ENCODE data around the gene SAP25.
A peak's percentile ranks its signal among the peaks of the same experiment; 100 is the strongest.

The SAP25 gene

DNA sequence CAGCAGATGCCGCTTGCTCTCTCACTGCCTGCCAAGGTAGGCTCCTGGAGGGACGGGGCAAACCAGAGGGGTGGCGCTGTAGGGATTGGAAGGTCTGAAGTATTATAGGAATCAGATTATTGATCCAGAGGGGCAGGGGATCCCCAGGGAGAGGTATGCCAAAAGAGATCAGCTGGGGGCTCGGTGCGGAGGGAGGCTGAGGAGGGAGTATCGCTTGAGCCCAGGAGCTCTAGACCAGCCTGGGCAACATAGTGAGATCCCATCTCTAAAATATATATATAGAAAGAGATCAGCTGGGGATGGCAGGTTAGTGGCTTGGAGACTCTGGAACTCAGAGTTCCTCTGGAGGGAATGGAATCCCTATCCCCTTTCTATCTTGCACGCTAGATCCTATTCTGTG, 21.5 kb upstream of the SAP25 start:
- DNase-seq (ENCODE audit: low spot score), result no peak

DNA sequence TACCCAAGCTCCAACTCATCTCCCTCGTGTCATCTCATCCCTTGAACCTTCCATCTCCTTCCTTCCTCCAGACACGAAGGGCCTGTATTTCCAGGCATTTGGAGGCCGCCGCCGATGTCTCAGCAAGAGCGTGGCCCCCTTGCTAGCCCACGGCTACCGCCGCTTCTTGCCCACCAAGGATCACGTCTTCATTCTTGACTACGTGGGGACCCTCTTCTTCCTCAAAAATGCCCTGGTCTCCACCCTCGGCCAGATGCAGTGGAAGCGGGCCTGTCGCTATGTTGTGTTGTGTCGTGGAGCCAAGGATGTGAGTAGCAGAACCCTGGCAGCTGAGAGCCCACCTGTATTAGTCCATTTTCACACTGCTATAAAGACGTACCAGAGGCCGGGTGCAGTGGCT, 17.9 kb upstream of the SAP25 start:
- no peak for DNase-seq (ENCODE audit: low spot score)

DNA sequence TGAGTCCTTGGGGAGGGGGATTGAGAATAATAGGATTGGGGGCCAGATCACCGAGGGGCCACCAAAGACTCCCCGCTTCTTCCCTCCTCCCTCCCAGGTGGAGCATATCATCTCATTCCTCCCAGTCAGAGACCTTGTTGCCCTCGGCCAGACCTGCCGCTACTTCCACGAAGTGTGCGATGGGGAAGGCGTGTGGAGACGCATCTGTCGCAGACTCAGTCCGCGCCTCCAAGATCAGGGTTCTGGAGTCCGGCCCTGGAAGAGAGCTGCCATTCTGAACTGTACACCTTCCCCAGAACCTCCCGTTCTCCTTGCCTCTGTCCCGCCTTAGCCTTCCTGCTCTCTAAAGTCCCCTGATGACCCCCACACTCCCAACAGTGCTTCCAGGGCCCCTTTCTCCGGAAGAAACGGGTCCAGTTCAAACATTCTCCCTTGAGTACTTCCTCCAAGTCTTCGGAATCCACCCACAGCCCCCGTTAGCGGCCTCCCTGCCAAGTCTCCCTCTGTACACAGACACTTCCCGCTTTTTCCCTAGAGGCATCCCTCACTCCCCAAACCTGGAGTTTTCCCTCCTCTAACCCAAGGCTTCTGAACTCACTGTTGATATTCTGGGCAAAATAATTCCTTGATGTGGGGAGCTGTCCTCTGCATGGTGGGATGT, 16.5 kb upstream of the SAP25 start:
- DNase-seq (ENCODE audit: low spot score), result no peak

DNA sequence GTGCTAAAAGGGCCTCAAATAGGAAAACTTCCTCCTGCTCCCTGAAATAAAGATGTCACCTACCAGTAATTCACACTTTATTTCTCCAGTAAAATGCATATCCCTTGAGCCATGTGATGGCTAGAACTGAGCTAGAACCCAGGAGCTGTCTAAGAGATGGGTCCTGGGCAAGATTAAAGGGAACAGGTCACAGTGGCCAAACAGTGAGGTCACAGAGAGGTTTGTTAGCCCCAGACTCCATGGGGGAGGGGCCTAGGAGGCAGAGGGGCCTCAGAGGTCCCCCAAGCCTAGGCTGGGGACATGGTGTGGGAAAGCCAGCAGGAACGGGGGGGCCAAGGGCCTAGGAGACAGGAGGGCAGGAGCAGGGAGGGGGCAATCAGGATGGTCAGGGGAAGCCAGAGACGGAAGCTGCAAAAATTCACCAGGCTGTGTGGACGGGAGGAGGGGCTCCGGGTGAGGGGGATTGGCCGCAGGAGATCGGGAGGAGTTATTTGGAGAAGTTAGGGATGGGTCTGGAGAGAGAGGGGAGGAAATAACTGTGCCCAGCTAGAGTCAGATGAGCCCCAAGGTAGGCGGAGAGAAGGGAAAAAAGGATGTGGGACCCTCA, 15.7 kb upstream of the SAP25 start:
- DNase-seq (ENCODE audit: low spot score), result no peak

DNA sequence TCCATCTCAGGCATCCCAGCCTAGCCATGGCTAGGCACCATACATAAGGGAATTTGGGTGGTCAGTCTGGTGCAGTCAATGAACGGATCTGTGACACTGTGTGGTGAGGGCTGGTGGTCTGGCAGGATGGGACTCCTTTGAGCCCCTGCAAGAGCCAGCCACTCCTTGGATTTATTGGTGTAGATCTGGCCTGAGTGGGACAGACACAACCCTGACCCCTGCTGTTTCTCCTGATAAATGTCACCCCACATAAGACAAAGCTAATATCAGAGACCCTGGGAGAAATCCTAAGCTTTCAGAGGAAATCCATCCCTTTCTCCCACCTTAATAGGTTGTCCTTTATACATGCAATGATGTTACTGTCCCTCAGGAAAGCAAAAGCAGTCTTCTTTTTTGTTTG, 14.7 kb upstream of the SAP25 start:
- no peak for DNase-seq (ENCODE audit: low spot score)

DNA sequence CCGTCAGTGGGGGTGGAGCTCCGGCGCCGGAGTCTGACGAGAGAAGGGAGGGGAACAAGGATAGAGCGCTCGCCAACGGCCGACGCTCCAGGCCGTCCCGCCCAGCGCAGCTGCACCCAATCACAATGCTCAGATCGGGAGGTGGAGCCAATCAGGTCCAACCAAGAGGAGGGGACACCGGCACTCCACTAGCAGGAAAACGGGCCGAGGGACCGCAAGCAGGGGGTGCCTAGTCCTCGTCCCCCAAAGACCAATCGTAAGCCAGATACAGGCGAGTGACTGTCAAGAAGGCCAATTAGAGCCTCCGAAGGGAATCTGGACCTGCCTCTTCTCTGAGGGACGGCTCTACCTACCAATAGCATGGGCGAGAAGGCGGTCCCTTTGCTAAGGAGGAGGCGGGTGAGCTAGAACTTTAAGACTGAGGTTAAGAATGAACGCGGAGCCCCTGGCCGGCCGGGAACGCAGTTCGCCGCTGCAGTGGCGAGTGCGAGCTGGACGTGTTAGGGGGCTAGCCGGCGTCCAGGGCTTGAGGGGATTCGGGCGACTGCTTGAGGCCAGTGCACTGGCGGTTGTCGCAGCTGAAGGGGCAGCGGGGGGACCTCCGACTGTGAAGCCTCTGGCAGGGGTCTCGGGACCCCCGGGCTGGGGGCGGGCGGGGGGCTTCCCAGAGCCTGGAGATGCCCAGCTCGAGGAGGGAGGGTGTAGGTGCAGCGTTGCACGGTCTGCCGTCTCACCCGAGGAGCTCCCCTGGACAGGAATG, 12.7 kb upstream of the SAP25 start, which contains the start of gene FBXO24:
Gene FBXO24, plus strand, starts transcription at position 63 of the 760 bp plus-strand sequence. Its CDS starts 298 bp downstream, at position 361.
- peak; percentile 100 for DNase-seq (ENCODE audit: low spot score)

DNA sequence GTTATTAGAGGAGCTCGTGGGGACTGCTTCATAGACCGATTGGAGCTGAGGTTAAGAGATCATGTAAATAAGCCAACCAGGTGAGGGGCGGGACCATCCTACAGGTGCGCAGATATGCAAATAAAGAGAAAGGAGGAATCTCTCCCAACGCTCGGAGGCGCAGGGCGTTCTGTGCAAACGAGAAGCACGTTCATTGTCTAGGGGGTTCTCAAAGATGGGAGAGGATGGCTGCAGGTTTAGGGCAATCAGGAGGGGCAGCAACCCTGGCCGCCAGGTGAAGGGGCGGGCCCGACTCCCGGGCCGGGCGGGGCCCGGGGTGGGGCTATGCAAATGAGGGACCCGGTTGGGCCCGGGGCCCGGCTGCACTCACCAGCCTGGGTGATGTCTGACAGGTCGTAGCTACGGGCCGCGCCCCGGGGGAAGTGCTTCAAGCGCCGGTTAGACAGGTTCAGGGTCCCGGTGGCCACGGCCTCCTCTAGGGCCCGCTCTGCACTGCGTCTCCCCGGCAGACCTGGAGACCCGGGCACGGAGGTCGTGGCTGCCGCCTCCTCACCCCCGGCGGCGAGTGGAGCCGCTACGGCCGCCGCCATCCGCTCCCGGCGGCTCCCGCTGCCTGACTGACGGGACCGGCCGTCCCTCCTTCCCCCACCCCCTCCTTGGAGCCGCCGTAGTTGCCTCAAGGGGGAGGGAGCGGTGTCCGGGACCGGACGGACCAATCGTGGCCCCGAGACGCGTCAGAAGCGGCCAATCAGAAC, 12.0 kb upstream of the SAP25 start, which contains the start of gene LRCH4:
Gene LRCH4, minus strand, starts transcription at position 619 of the 755 bp plus-strand sequence. Its CDS starts 29 bp downstream, at position 590.
- no peak for DNase-seq (ENCODE audit: low spot score)

DNA sequence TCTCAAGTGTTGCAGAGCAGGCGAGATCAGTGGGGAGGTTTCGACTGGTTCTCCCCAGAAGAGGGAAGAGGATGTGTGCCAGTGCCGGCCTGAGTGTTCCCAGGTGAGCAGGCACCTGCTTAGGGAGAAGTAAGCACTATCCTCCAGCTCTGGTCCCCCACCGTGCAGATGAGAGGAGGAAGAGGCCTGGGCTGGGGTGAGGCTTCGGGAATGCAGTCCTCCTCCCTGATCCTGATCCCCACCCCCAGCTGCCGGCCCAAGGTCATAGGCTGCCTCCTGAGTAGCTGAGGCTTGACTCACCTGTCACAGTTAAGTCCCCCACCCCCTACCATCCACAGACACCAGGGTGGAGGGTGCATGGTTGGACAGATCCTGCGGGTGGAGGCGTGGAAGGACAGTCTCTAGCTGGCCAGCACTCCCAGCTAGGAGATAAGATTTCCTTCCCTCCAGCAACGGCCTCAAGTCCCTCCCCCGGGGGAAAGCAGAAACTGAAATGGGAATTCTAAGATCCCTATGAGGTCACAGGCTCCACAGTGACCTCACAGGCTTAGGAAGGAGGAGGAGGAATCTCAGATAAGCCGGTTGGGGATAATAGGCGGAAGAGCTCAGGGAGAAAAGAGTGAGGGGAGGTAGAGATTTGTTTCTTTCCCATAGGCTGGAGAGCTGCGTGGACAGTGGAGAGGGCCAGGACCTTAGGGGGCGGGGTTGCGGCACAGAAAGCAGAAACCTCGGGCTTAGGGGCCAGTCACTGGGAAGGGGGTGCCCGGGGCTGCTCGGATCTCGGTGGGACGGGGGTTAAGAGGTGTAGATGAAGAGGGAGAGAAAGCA, 11.2 kb upstream of the SAP25 start:
- peak; percentile 24 for DNase-seq (ENCODE audit: low spot score)

DNA sequence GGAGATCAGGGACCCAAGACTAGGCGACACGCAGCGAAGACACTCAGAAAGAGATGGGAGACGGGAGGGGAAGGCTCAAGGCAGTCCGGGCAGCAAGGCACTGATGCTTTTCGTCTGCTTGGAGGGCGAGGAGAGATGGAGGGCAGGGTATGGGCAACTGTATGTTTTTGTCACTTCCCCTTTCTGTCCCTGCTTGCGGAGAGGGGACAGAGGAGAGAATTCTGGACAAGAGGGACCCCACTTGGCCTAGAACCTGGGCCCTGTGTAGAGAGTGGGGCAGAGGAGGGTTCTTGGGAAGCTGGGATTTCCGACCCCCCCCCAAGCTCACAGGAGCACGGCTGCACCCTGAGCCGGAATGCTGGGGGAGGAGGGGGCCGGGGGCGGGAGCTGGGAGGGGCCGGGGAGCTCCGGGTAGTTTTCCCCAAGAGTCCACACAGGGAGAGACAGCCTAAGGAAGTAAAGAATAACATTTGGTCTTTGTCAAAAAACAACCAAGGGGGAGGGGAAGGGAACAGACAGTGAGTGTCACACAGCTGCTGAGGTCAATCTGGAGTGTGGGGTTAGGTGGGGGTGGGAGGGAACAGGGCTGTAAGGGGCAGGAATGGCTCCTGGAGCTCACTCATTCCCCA, 10.5 kb upstream of the SAP25 start:
- no peak for DNase-seq (ENCODE audit: low spot score)

DNA sequence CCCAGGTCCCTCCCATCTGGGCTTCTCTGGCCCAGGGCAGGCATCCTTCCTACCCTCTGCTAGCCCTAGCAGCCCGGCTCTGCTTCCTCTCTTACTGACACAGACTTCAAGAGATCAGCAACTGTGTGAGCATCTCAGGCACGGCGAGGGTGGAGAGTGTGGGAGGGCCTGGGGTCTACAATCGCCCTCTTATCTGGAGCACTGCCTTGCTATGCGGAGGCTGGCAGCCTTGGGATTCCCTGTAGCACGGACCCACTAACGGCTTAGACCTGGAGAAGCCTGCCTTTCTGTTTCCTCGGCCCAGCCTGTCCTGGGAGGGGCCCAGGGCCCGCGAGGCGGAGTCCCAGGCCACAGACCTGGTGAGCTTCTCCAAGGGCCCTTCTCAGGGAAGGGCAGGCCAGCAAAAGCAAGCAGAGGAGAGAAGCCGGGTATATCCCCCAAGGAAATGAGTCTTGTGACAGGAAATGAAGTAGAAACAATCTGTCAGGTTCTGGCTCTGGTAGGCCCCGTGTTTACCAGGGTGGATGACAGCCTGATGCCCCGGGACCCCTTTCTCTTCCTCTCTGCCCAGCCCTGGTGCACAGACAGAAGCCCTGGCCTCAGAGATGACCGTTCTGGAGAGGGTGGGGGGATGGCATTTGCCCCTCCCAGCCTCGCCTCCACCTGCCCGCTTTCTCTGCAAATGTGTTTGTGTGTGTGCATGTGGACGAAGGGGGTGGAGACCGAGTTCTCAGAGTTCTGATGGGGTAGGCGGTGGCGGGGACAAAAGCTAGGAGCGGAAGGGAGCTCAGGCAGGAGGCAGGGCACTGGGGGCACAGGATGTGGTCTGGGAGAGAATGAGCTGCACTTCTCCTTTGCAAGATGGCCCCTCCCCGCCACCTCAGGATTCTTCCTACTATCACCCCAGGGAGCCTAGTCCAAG, 9.7 kb upstream of the SAP25 start:
- peak; percentile 67 for DNase-seq (ENCODE audit: low spot score)

DNA sequence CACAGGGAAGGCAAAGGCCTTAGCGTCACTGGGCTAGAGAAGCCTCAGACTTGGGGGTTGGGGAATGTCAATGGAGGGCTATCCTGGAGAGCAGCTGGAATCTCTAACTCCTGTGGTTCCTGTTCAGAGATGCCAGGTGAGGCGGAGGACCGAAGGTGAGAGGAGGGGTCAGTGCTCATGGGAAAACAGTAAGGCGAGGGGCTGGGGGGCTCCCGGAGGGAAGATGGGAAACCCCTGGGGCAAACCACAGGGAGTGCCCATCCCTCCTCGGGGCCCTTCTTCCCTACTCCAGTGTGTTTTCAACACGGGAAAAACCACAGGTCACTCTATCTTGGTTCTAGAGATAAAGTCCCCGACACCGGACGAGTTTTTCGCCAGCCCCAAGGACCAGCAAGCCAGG, 8.9 kb upstream of the SAP25 start:
- no peak for DNase-seq (ENCODE audit: low spot score)

DNA sequence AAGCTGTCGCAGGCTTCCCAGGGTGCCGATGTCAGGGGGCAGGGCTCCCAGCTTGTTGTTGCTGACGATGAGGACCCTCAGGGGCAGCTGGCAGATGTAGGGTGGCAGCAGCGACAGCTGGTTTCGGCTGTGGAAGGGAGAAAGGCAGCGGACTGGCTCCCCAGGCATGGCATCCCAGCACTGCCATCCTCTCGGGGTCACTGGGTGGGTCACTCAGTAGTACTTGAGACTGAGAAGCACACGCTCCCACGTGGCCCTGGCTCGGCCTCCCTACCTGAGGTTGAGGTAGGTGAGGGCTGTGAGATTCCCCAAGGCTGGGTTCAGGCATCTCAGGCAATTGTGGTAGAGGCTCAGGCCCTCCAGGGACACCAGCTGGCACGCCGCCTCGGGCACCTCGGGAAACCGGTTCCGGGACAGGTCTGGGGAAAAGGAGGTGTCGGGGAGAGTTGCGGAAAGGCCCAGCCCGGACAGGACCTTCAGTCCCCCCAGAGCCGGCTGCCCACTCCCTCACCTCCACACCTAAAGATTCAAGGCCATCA, 8.4 kb upstream of the SAP25 start:
- DNase-seq (ENCODE audit: low spot score), result no peak

DNA sequence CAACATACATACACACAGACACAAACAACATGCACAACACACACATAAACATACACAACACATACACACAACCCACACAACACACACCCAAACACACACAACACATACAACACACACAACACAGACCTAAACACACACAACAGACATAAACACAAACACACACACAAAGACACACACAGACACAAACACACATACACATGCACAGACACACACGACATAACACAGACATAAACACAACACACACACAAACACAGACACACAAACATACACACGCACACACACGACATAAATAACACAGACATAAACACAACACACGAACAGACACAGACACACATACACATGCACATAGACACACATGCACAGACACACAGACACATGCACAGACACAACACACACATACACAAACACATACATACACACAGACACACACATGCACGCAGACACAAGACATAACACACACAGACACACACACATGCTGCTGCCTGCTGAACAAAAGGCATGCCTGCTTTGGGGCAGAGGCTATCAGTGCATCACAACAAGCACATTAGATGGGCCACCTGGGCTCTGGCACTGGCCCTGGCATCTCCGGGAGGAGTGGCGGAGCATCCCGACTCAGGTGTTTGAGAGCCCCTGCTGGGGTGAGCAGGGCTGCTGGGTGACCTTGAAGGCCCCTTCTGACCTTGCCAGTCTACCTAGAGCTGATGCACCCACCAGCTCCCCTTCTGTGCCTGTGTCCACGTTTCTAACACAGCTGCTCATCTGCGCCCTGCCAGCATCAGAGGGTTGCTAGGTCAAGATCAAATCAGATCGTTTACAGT, 7.0 kb upstream of the SAP25 start:
- no peak for DNase-seq (ENCODE audit: low spot score)

DNA sequence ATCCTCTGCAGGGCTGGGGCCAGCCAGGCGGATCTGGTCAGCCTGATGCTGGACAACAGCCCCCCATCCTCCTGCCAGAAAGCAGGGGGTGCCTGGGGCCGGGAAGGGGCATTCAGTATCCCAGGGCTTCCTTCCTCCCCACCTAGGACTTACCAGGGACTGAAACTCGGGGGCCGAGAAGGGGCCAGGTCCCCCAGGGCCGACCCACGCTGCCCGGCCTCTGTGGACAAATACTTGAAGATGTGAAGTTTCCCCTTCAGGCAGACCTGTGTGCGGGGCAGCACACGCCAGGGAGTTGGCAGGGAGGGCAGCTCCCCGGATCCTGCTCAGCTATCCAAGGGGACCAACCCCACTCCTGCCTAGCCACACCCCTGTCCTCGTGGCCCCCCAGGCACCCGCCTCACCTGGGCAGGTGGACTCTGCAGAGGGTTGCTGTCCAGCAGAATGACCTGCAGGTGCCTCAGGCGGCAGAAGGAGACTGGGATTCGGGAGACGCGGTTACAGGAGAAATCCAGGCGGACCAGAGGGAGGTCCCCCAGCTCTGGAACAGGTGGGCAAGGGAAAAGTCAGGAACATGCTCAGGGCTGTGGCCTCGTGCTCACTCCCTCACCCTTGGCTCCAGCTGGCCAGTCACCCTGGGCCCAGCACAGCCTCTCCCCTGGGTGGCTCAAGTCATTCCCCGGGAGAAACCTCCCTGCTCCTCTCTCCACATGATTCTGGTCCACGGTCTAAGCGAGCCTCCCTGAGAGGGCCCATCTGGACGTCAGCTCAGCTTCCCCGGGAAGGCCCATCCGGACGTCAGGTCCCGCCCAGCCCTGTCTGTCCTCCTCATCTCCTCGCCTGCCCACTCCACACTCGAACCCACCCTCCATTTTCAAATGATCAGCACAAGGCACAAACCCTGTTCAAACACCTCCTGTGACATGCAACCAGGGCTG, 4.8 kb upstream of the SAP25 start:
- no peak for DNase-seq (ENCODE audit: low spot score)

DNA sequence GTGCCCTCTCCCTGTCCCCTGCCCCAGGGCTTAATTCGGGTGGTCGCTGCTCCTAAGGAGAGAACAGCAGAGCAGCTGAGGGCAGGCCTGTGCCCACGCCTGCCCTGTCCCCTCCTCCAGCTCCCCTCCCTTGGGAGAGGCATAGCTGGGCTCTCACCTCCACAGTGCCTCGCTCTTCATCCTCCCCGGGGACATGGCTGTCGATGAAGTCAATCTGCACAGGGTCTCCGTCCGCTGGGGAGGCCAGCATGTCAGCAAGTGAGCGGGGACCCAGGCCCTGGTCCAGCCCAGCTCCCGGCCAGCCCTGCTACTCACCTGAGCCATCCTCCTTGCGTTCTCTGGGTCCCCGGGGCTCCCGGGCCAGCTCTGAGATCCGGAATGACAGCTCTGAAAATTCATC, 3.8 kb upstream of the SAP25 start:
- DNase-seq (ENCODE audit: low spot score), result no peak

DNA sequence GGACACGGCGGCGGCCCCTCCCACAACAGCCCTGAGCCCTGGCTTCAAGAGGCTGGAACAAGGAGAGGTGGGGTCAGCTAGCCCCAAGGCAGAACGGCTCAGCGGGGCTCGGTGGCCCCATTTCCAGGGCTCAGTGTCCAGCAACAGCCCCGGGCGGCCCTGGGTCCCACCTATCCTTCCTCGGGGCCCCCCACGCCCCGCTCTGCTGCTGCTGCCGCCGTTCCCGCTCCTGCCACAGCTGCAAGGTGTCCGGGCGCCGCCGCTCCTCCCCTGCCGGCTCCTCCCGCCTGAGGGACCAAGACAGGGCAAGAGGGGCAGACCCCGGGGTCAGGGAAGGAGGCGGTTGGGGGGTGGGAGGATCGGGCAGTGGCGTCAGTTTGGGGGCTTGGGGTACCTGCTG, 3.4 kb upstream of the SAP25 start:
- DNase-seq (ENCODE audit: low spot score), result no peak

DNA sequence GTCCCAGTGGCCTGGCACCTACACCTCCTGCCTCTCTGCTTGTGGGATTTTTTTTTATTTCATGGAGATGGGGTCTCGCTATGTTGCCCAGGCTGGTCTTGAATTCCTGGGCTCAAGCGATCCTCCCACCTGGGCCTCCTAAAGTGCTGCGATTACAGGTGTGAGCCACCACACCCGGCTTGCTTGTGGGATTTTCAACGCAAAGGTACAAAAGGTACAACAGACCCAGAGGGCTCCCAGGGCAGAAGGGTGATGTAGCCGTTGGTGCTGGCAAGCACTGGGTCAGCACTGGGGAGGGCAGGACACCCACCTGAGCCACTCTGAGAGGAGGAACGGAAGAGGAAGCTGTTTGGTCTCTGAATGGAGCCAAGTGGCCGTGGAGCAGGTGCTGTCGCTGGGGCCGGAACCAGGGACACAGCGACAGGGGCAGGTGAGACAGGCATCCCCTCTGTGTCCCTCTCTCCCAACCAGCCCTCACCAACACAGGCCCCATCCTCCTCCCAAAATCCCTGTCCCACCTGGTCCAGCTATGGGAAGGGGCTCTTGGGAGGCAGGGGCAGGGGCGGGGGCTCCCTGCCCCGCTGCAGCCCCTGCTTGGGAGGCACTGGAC, 2.8 kb upstream of the SAP25 start:
- no peak for DNase-seq (ENCODE audit: low spot score)

Measured in pons (tissue), 1 donor.